Left kidney (tissue), 8 donors: ENCODE measurements around the gene NAPEPLD. TPM values are rescaled to one million over a fixed set of nuclear protein-coding genes. Genes with fewer than 3 reads are reported as not detected.
"Not testable (repeated sequence)": the region's sequence is repeated elsewhere in the genome, so short reads cannot be mapped to it uniquely, and the experiment has no call there.

Experiments
- DNase-seq: peaks from one replicate; pipeline ENCODE4 v3.0.0-alpha.2; 2013
- long read RNA-seq, 8 donors: transcript quantifications; one replicate each; lab custom pipeline, GENCODE V29; 2026
- polyA plus RNA-seq: library from polyadenylated mRNA; unstranded; fragments of 120-200 nt; gene quantifications from one replicate; pipeline ENCODE4 v1.2.1, GENCODE V29; 2013; ENCODE audit not compliant: insufficient read length

The NAPEPLD gene
- polyA plus RNA-seq = 52.8 TPM
- long read RNA-seq, donor 1, full-length matches to known transcripts = 12 of 12 reads
- long read RNA-seq, donor 1, partial matches to known transcripts = 0 of 12 reads
- long read RNA-seq, donor 1, other reads (novel, unspliced or antisense) = 0 of 12 reads
- long read RNA-seq, donor 2, partial matches to known transcripts = 0 of 5 reads
- long read RNA-seq, donor 2, other reads (novel, unspliced or antisense) = 0 of 5 reads
- long read RNA-seq, donor 3, full-length matches to known transcripts = 3 of 3 reads
- long read RNA-seq, donor 3, partial matches to known transcripts = 0 of 3 reads
- long read RNA-seq, donor 3, other reads (novel, unspliced or antisense) = 0 of 3 reads
- long read RNA-seq, donor 4, partial matches to known transcripts = 0 of 1 reads
- long read RNA-seq, donor 4, other reads (novel, unspliced or antisense) = 0 of 1 reads
- long read RNA-seq, donor 5, full-length matches to known transcripts = 8 of 8 reads
- long read RNA-seq, donor 5, partial matches to known transcripts = 0 of 8 reads
- long read RNA-seq, donor 5, other reads (novel, unspliced or antisense) = 0 of 8 reads
- long read RNA-seq, donor 6, full-length matches to known transcripts = 3 of 3 reads
- long read RNA-seq, donor 6, partial matches to known transcripts = 0 of 3 reads
- long read RNA-seq, donor 6, other reads (novel, unspliced or antisense) = 0 of 3 reads
- long read RNA-seq, donor 7, full-length matches to known transcripts = 7 of 7 reads
- long read RNA-seq, donor 7, partial matches to known transcripts = 0 of 7 reads
- long read RNA-seq, donor 7, other reads (novel, unspliced or antisense) = 0 of 7 reads
- long read RNA-seq, donor 8, partial matches to known transcripts = 0 of 6 reads
- long read RNA-seq, donor 8, other reads (novel, unspliced or antisense) = 0 of 6 reads

DNA sequence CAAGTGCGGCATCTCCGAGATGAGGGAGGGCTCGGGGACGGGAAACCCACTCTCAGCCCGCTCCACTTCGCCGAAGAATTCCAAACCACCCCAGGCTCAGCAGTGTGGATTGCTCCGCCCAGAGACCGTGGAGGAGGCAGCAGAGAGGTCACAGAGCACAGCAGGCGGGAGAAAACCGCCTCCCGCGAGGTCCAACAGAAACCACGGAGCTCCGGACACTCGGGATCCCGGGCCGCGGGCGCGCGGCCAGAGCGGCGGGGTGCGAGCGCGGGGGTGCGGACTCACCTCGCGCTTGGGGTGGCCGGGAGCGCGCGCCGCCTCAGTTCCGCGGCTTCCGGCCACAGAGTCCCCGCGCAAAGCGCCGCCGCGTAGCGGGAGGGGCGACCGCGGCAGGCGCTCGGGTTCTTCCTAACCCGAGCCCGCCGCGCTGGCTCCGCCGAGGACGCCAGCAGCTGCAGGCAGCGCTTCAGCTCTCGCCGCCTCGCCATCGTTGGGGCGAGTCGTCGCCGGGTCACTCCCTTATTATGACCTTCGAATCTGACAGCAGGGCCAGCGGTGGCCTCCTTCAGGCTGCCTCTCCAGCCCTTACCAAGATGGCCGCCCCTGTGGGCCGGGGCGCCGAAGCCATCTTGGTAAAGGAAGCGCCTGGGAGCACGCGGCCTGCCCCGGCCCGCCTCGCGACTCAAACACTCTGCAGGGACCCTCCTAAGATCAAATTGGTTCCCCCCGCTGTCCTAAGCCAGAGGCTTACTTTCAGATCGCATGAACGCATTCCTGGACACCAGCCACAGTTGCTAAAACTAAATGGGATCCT is at the start of gene NAPEPLD:
TSS of gene NAPEPLD (minus strand) at position 106 of the 814 bp plus-strand sequence. CDS start 20,323 bp downstream, outside the sequence.
- peak; percentile 89 for DNase-seq

DNA sequence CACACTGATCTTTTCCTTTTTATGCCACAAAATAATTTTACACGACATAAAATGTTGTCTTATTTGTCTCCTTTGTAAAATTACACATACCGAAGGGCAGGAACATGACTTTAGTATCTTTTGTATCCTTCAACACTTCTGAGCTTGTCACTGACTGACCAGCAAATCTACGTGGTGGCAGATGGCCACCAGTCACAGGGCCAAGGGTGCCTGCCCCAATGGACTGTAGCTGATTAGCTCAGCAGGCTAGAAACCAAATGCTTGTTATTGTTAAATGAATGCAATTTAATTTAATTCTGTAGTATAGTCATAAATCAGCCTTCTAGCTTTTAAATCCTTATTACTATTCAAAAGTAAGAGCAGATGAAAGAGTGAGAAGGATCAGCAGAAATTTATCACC is 49.2 kb upstream of the NAPEPLD start:
- DNase-seq = not testable (repeated sequence)

DNA sequence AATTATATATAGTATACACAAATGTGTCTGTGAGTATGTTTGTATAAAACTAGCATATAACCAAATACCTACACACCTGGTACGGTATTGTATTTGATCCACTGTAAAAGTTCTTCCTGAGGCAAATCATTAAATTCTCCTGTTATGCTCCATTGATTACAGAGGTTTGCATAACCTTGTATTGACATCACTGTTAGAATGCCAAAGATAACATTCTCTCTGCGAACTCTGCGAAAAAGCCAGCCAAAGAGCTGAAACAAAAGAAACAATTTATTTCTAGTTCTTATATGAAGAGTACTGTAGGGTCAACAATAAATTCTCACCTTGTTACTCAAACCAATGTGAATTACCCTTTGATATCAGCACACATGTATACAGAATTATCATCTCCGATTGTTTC is 46.5 kb upstream of the NAPEPLD start:
- peak; percentile 6 for DNase-seq

DNA sequence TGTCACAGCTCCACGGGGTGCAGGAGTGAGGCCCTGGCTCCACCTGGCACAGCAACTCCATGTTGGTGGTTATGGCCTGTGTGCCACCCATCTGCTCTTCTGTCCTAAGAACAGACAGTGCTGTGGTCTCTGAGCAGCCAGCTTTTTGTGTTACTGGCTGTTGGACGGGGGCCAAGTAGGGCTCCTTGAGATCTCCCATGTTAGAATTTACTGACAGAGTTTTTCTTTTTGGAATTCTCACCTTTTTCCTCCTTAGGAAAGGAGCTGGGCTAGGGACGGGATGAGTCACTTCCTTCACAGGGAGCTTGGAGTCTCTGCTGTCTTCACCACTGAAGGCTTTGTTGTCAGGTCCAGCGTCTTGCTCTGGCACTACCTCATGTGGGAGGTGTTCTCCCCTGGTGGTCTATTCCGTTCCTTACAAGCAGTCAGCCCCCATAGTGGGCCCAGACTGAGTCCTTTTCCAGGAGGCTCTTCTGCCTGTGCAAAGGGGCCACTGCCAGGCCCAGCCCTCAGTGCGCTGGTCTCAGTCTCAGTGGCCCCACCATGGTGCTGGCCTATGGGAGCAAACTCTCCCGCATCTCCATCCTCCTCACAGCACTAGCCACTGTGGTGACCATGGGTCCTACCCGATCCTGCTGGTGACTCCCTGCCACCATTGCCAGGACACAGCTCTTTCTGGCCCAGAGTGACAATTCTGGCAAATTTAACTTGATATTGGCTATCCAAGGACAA is 23.7 kb upstream of the NAPEPLD start:
- not testable (repeated sequence) for DNase-seq

DNA sequence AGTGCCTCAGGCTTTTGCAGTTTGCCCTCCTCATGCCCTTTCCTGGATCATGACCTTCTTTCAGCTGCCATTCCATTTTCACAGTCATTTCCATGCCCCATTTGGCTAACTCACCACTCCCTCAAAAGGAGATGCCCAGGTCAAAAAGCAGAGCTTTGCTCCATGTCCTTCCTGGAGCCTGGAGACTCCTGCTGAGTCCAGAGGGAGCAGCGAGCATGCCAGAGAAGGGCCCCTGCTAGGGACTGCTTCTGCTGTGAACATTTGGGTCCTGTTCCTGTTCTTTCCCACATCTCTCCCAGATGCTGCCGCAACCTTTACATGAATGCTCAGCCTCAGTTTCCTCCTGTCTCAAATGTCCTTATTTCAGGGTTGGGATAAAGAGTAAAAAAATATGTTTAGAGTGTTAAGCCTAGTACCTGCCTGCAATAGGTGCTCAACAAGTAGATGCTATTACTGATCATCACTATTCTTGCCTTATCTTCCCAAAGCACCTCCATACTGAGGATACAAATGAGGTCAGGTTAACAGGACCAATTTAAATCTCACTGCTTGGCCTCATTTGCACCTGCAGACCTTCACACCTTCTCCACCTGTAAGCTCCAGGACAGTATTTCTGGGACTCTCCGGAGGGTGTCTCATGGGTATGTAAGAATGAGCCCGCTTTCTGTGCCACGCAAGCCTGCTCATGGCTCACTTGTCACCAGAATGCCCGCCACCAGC is 23.0 kb upstream of the NAPEPLD start:
- not testable (repeated sequence) for DNase-seq

DNA sequence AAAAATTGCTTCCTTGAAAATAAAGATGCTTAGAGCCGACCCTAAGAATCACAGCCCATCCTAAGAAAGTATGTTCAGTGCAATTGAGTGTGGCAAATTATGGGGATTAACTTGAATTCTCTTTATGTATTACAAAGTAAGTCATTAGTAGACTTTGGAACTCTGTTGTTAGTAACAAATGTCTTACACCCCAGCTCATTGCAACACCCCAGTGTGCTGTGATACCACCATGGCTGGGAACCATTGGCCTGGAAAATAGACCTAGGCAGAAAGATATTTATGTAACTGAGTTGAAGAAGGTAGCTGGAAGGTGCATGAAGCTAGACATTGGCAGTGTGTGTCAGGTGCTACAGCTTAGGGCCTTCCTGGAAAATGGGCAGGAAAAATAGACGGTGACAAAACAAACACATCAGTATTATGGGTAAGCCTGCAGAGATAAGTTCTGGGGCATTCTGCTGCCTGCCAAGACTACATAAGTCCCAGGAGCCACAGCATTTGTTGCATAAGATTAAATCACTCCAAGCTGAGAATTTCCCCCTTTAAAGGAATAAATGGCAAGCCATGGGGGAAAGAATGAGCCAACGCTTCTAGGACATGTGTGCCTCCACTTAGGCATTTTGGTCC is 18.1 kb upstream of the NAPEPLD start:
- DNase-seq = not testable (repeated sequence)

DNA sequence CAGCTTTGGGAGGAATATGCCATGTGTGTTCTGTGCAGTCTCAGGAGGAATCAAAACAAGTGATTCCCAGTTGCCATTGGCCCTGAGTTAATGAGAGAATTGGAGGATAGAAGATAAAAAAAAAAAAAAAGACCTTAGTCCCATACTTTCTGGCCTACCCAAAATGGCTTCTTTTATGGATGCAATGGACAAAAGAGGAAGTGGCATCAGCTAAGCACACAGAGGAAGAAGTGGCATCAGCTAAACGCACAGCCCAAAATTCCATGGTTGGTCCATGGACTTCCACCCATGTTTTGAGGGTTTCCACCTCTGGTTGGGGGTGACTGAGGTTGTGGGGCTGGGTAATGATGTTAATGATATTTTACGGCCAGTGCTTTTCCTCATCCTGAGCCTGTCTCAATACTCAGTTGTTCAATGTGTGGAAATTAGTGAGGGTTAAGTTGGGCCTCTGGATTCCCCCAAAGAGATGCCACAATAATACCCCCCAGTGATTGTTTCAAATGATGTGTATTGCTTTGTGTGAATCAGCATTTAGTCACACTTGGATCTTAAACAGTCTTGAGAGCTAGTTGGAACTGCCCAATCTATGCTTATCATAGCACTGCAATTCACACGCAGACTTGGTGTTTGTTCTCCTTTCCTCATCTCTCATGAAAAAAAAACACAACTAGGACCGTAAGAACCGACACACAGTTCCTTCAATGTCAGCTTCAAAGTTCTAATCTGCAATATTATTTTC is 14.4 kb upstream of the NAPEPLD start:
- DNase-seq = not testable (repeated sequence)

DNA sequence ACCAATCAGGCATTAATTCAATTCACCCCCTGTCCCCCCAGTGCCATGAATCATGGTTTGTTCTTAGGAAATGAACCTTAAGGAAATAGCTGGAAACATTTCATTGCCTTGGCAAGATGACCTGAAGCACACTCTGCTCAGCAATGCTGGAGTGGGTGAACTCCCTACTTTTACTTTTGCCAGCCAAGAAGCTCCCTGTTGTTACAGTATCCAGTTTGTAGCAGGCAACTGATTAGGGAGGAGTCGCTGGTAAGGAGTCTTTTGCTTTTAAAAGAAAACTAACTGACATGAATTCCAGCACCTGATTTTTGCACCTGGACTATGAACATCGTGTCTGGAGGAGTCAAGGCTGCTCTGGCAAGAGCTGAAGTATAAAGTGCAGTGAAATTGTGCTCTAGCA is 13.7 kb upstream of the NAPEPLD start:
- DNase-seq = not testable (repeated sequence)

DNA sequence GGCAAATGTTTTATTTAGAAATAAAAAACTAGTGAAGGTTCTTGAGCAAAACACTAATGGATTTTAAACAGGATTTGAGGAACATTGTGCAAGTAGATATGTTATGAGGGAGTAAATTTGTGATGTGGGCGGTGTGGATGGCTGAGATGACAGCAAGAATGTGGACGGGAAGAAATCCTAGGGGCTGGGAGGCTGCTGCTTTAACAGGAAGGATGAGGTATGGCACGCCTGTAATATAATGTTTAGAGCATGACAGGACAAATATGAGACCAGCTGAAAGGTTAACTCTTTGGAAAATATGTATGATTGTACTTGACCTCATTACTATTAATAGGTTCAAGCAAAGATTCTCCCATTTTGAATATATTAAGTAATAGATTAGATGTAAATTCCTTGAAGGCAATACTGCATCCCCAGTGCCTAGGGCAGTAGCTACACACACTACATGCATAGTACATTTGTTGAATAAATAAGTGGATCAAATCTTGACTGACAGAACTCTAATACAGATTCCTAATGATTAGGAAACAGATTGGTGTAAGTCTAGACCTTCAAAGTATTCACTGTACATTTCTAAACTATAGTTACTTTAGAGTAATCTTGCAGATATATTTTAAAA is 13.2 kb upstream of the NAPEPLD start:
- not testable (repeated sequence) for DNase-seq

DNA sequence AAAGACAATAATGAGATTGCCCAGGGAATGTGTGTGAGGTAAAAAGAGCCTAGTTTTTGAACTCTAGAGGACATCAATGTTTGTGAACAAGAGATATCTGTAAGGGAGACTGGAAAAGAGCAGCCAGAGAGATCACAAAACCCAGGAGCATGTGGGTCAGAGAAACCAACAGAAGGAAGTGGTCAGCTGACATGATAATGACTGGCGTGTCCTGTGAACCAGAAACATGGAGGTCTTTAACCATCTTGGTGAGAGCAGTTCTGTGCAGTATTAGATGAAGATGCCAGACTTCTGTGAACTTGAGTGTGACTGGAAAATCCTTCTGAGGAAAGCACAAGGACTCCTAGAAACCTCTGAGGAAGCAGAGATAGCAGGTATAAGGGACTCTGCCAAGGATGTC is 10.2 kb upstream of the NAPEPLD start:
- not testable (repeated sequence) for DNase-seq

DNA sequence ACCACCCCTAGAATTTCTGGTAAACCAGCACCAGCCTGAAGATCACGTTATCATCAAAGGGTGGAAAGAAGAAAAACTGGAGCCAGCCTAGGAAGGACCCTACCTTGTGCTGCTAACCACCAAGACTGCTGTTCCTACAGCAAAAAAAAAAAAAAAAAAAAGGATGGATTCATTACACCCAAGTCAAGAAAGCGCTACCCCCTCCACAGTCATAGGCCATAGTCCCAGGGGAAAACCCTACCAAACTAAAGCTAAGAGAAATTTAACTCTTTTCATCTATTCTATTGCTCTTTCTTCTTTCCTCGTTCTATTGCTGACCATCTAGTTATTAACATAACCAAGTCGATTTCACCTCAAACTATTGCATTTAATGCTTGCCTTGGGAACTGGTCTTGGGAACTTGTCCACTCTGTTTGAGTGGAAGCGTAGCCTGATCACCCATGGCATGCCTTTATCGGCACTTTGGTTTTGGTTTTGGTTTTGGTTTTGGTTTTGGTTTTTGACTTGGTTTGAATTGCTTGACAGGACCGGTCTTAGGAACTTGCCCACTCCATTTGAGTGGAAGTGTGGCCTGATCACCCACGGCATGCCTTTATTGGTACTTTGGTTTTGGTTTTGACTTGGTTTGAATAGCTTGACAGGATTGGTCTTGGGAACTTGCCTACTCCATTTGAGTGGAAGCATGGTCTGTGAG is 6.6 kb upstream of the NAPEPLD start:
- not testable (repeated sequence) for DNase-seq

DNA sequence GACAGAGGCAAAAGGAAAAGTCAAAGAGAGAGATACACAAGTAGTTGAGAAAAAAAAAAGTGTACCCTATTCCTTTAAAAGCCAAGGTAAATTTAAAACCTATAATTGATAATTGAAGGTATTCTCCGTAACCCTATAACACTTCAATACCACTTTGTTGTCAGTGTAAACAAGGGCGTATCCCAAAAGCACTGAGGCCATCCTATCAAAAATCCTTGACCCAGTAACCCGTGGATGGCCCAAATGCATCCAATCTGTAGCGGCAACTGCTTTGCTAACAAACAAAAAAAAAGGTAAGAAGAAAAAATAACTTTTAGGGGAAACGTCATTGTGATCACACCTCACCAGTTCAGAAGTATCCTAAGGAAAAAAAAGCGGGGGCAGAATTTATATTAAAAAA is 5.1 kb upstream of the NAPEPLD start:
- DNase-seq = no peak

DNA sequence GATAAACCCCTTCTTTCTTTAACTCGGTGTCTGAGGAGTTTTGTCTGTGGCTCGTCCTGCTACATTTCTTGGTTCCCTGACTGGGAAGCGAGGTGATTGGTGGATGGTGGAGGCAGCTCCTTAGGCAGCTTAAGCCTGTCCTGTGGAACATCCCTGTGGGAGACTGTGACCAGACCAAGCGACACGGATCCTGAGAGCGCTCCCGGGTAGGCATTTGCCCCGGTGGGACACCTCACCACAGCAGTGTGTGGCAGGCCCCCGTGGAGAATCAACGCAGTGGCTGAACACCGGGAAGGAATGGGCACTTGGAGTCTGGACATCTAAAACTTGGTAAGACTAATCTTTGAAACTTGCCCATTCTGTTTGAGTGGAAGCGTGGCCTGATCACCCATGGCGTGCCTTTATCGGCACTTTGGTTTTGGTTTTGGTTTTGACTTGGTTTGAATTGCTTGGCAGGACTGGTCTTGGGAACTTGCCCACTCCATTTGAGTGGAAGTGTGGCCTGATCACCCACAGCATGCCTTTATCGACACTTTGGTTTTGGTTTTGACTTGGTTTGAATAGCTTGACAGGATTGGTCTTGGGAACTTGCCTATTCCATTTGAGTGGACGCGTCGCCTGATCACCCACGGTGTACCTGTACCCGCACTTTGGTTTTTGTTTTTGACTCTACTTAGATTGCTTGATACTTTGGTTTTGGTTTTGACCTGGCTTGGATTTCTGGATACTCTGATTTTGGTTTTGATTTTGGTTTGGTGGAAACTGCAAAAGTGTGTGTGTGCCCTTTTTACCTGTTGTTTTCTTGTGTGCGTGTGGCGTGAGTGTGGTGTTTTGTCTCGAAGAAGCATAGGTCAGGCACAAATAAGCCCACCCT is 4.1 kb upstream of the NAPEPLD start:
- DNase-seq = not testable (repeated sequence)

DNA sequence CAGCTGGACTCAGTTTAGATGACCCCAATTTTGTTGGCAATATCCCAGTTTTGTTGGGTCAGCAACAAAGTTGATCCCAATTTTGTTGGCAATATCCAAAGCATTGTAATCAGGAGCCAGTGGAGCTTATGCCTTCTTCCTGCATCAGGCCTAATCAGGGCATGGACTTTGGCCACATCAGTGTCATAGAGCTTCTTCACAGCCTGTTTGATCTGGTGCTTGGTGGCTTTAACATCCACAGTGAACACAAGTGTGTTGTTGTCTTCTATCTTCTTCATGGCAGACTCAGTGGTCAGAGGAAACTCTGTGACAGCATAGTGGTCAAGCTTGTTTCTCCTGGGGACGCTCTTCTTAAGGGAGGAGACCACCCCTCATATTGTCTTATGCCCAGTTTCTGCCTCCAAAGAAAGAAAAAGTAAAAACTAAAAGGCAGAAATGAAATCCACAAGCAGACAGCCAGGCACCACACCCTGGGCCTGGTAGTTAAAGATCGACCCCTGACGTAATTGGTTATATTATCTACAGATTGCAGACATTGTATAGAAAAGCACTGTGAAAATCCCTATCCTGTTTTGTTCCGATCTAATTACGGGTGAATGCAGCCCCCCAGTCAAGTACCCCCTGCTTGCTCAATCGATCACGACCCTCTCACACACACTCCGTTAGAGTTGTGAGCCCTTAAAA is 3.2 kb upstream of the NAPEPLD start:
- DNase-seq = not testable (repeated sequence)

DNA sequence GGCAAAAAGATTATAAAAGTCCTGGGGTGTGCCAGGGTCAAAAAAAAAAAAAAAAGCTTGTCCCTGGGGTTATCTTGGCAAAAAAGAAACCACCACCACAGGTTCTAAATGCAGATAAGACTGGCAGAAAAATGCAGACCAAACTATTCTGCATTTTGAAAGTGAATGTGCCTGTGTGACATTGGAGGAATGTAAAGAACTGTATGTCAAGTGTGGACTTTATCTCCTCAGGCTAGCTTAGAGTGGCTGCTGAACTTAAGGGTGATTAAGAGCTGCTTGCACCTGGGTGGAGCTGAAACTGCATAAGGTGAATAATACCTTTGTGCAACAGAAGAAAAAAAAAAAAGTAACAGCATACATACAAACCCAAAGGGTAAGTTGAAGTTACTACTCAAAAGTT is 1.3 kb upstream of the NAPEPLD start:
- DNase-seq = no peak

DNA sequence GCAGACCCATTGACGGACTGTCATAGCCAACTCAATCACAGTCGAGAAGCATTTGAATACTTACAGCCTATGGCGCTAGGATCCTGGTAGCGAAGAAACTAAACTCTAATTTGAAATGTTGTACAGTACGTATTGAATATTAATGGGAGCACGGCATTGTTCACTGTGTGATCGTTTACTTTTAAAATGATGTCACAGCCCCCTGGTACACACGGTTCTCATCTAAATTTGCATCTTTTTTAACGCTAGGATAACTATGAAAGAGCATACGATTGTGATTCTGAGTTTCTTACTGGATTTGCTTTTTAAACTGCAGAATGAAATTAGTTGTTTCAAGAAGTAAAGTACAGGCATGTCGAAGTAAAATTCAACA is 895 bp upstream of the NAPEPLD start:
- DNase-seq = no peak
